ENCODE measurements around the gene AKIRIN2. TPM values are rescaled to one million over a fixed set of nuclear protein-coding genes. Genes with fewer than 3 reads are reported as not detected.
A peak's percentile ranks its signal among the peaks of the same experiment; 100 is the strongest.
"Not testable (repeated sequence)": the region's sequence is repeated elsewhere in the genome, so short reads cannot be mapped to it uniquely, and the experiment has no call there.

The AKIRIN2 gene
- total and polyA plus RNA-seq, 4 donors, result 11.0 to 18.8 (median 14.4) TPM

GRCh38 chr6:87699576-87699975 lies 2.5 kb downstream of the AKIRIN2 start:
- 2% methylated on average over 4 of the region's 4 CpGs for WGBS
- no peak for TF ChIP-seq YY1 (IDR thresholded peaks at IDR 0.05)
- no peak for TF ChIP-seq ATF3 (IDR thresholded peaks at IDR 0.05)
- TF ChIP-seq EGR1 (IDR thresholded peaks at IDR 0.05; ENCODE audit: low read depth in 2 of 2), result no peak
- TF ChIP-seq RXRA (IDR thresholded peaks at IDR 0.05), result no peak
- TF ChIP-seq FOXA2 (IDR thresholded peaks at IDR 0.05), result no peak
- no peak for TF ChIP-seq GABPA (IDR thresholded peaks at IDR 0.05 in 1 of 2, conservative IDR thresholded peaks at IDR 0.05 in 1 of 2)
- no peak for TF ChIP-seq TAF1 (conservative IDR thresholded peaks at IDR 0.05)
- TF ChIP-seq, protein P1, sequence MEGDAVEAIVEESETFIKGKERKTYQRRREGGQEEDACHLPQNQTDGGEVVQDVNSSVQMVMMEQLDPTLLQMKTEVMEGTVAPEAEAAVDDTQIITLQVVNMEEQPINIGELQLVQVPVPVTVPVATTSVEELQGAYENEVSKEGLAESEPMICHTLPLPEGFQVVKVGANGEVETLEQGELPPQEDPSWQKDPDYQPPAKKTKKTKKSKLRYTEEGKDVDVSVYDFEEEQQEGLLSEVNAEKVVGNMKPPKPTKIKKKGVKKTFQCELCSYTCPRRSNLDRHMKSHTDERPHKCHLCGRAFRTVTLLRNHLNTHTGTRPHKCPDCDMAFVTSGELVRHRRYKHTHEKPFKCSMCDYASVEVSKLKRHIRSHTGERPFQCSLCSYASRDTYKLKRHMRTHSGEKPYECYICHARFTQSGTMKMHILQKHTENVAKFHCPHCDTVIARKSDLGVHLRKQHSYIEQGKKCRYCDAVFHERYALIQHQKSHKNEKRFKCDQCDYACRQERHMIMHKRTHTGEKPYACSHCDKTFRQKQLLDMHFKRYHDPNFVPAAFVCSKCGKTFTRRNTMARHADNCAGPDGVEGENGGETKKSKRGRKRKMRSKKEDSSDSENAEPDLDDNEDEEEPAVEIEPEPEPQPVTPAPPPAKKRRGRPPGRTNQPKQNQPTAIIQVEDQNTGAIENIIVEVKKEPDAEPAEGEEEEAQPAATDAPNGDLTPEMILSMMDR (IDR thresholded peaks at IDR 0.05; ENCODE audit: low read depth, low read length, missing input control), result no peak
- no peak for TF ChIP-seq JUND (IDR thresholded peaks at IDR 0.05)
- TF ChIP-seq, protein P2, sequence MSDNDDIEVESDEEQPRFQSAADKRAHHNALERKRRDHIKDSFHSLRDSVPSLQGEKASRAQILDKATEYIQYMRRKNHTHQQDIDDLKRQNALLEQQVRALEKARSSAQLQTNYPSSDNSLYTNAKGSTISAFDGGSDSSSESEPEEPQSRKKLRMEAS (IDR thresholded peaks at IDR 0.05), result no peak
- H3K36me3 ChIP-seq (ENCODE audit: control insufficient read depth in 4 of 4, insufficient read depth in 3 of 4, low read depth in 1 of 4, low read length in 3 of 4), result no peaks in the 10 kb centered on the region
- H3K9ac ChIP-seq (ENCODE audit: low read depth in 1 of 2, low read length in 2 of 2), result peak overlapping the region; percentile 86 to 98
- no peaks in the 10 kb centered on the region for H3K9me3 ChIP-seq (ENCODE audit: control insufficient read depth in 4 of 4, low read length in 3 of 4)
- peak overlapping the region; percentile 73 to 100 (median 98) for H3K4me3 ChIP-seq (ENCODE audit: low read depth in 1 of 3, low read length in 3 of 3)
- no peak for DNase-seq (ENCODE audit: low spot score)
- no peaks in the 10 kb centered on the region for H3K27me3 ChIP-seq (ENCODE audit: control insufficient read depth in 4 of 4, insufficient read depth in 4 of 4, low read length in 3 of 4)
- peak overlapping the region; percentile 98 to 99 for H3K27ac ChIP-seq (ENCODE audit: low read depth in 1 of 2, low read length in 2 of 2)
- H3K4me1 ChIP-seq (ENCODE audit: control insufficient read depth in 4 of 4, insufficient read depth in 4 of 4, low read length in 3 of 4), result peaks cover 10 to 48% (median 18%) of the 10 kb centered on the region in 4 donors

DNA sequence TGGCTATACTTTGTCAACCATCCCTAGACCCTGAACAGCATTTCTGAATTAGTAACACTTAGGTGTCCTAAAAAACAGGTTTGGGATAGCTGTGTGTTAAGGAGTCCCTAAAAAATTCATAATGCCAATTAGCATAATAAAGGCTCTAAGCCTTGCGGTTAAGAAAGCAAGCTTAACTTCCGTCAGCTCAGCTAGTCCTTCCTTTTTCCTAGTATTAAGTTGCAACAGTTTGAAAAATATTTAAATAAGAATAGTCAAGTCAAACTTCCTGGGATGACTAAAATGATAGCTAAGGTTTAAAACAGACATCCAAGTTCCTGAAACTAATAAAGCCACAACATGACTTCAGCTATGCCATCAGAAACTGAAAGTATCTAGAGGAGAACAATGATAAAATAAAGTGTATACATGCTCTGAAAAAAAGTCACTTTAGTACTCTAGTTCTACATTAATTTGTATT lies 3.5 kb downstream of the AKIRIN2 start:
- H3K9me3 ChIP-seq (ENCODE audit: control insufficient read depth in 4 of 4, low read length in 3 of 4), result no peaks in the 10 kb centered on the region
- DNase-seq (ENCODE audit: low spot score), result no peak
- peak overlapping the region; percentile 26 to 73 (median 67) for H3K4me3 ChIP-seq (ENCODE audit: low read depth in 1 of 3, low read length in 3 of 3)
- H3K36me3 ChIP-seq (ENCODE audit: control insufficient read depth in 4 of 4, insufficient read depth in 3 of 4, low read depth in 1 of 4, low read length in 3 of 4), result no peaks in the 10 kb centered on the region
- peak in 1 of 2 donors; percentile 19 for TF ChIP-seq RAD21 (IDR thresholded peaks at IDR 0.05)
- TF ChIP-seq YY1 (IDR thresholded peaks at IDR 0.05), result no peak
- peak overlapping the region; percentile 86 to 98 for H3K9ac ChIP-seq (ENCODE audit: low read depth in 1 of 2, low read length in 2 of 2)
- WGBS, result 5% methylated on average over 2 of the region's 2 CpGs
- H3K27ac ChIP-seq (ENCODE audit: low read depth in 1 of 2, low read length in 2 of 2), result peak overlapping the region; percentile 98 to 99
- H3K4me1 ChIP-seq (ENCODE audit: control insufficient read depth in 4 of 4, insufficient read depth in 4 of 4, low read length in 3 of 4), result peaks cover 12 to 57% (median 19%) of the 10 kb centered on the region in 4 donors
- H3K27me3 ChIP-seq (ENCODE audit: control insufficient read depth in 4 of 4, insufficient read depth in 4 of 4, low read length in 3 of 4), result no peaks in the 10 kb centered on the region

DNA sequence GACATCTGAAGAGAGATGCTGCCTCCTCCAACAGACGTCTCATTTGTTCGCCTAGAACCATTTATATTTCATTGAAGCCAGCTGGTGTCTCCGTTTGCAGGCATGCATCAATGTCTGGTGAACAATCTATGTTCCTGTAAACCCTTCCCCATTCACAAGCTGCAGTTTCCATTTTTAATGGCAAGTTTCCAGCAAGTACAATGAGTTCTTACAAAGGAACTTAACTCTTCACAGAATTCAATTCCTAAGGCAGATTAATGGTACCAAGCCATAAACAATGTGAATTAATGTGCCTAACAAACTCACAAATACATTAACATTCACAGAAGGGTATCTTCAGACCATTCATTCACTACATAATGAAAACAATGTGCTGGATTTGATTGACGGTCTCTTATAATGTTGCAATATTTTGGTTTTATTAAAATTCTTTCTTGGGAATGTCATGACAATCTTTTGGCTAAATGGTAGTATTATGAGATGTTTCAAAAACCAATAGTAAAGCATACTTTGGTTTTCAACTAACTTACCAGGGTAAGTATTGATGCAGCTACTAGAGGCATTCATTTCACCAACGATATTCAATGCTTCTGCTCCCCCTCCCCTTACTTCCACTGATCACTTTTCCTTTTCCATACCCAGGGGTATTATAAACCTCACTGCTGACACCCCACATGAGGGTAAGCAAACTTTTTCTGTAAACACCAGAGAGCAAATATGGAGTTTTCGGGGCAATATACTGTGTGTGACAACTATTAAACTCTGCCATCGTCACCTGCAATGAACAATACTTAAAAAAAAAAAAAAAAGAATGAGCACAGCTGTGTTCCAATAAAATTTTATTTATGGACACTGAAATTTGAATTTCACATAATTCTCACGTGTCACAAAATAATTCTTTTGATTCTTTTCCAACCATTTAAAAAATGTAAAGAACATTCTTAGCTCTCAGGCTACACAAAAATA lies 4.2 kb downstream of the AKIRIN2 start:
- DNase-seq (ENCODE audit: low spot score), result no peak
- H3K4me1 ChIP-seq (ENCODE audit: control insufficient read depth in 4 of 4, insufficient read depth in 4 of 4, low read length in 3 of 4), result peaks cover 10 to 53% (median 18%) of the 10 kb centered on the region in 4 donors
- peak overlapping the region; percentile 86 to 98 for H3K9ac ChIP-seq (ENCODE audit: low read depth in 1 of 2, low read length in 2 of 2)
- peak overlapping the region; percentile 26 to 73 (median 67) for H3K4me3 ChIP-seq (ENCODE audit: low read depth in 1 of 3, low read length in 3 of 3)
- H3K9me3 ChIP-seq (ENCODE audit: control insufficient read depth in 4 of 4, low read length in 3 of 4), result no peaks in the 10 kb centered on the region
- H3K27me3 ChIP-seq (ENCODE audit: control insufficient read depth in 4 of 4, insufficient read depth in 4 of 4, low read length in 3 of 4), result no peaks in the 10 kb centered on the region
- WGBS, result 35% methylated on average over 8 of the region's 8 CpGs
- H3K36me3 ChIP-seq (ENCODE audit: control insufficient read depth in 4 of 4, insufficient read depth in 3 of 4, low read depth in 1 of 4, low read length in 3 of 4), result no peaks in the 10 kb centered on the region
- TF ChIP-seq GABPA (IDR thresholded peaks at IDR 0.05 in 1 of 2, conservative IDR thresholded peaks at IDR 0.05 in 1 of 2), result no peak
- TF ChIP-seq RAD21 (IDR thresholded peaks at IDR 0.05), result no peak
- TF ChIP-seq SP1 (IDR thresholded peaks at IDR 0.05), result no peak
- TF ChIP-seq, protein P2 (IDR thresholded peaks at IDR 0.05), result no peak
- TF ChIP-seq YY1 (IDR thresholded peaks at IDR 0.05), result peak; percentile 29
- H3K27ac ChIP-seq (ENCODE audit: low read depth in 1 of 2, low read length in 2 of 2), result peak overlapping the region; percentile 98 to 99

DNA sequence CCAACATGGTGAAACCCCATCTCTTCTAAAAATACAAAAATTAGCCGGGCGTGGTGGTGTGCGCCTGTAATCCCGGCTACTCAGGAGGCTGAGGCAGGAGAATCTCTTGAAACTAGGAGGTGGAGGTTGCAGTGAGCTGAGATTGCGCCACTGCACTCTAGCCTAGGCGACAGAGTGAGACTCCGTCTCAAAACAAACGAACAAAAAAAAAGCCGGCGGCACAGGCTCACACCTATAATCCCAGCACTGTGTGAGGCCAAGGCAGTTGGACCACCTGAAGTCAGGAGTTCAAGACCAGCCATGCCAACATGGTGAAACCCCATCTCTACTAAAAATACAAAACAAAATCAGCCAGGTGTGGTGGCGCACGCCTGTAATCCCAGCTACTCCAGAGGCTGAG lies 5.2 kb downstream of the AKIRIN2 start:
- not testable (repeated sequence) for H3K4me3 ChIP-seq (ENCODE audit: low read depth in 1 of 3, low read length in 3 of 3); H3K9me3 ChIP-seq (ENCODE audit: control insufficient read depth in 4 of 4, low read length in 3 of 4); H3K9ac ChIP-seq (ENCODE audit: low read depth in 1 of 2, low read length in 2 of 2); H3K27me3 ChIP-seq (ENCODE audit: control insufficient read depth in 4 of 4, insufficient read depth in 4 of 4, low read length in 3 of 4); H3K36me3 ChIP-seq (ENCODE audit: control insufficient read depth in 4 of 4, insufficient read depth in 3 of 4, low read depth in 1 of 4, low read length in 3 of 4); DNase-seq (ENCODE audit: low spot score); H3K27ac ChIP-seq (ENCODE audit: low read depth in 1 of 2, low read length in 2 of 2)
- WGBS, result 85% methylated on average over 12 of the region's 12 CpGs
- peaks cover 11 to 55% (median 17%) of the 10 kb centered on the region in 4 donors for H3K4me1 ChIP-seq (ENCODE audit: control insufficient read depth in 4 of 4, insufficient read depth in 4 of 4, low read length in 3 of 4)
